Fibroblast of skin of back (primary cell): ENCODE results near the gene PRH2. TPM values are rescaled to one million over a fixed set of nuclear protein-coding genes. Genes with fewer than 3 reads are reported as not detected.
A peak's percentile ranks its signal among the peaks of the same experiment; 100 is the strongest.

Experiments
- DNase-seq: peaks from one replicate; pipeline ENCODE4 v3.0.0-alpha.2; 2013
- polyA plus RNA-seq, 2 experiments: library from polyadenylated mRNA; unstranded; fragments of 120-200 nt; gene quantifications; one replicate each; pipeline ENCODE4 v1.2.1, GENCODE V29; 2013; ENCODE audit not compliant: insufficient read length in 2 of 2

PRH2 gene
- polyA plus RNA-seq (2013, experiment 1 of 2; ENCODE audit: insufficient read length), result not detected
- not detected for polyA plus RNA-seq (2013, experiment 2 of 2; ENCODE audit: insufficient read length)

DNA sequence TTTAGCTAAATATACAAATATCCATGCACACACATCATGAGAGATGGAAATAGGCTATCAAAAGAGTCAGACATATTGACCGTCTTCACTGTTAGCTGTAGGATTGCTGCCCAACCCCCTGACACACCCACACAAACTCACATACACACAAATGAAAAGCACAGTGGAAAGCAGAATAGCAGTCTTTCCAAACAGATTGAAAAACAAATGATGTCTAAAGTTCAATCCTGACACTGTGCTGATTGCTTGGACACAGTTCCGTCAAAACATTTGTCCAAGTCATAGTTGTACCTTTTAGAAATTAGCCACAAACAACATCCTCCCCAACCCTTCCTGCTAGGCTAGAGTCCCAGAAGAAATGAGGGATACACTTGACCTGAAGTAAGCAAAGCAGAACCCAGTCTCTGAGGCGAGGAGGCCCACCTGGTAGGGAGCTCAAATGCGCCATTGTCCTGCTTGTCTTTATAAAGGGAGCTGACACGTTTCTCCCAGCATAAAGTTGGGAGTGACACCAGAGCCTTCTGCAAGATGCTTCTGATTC, at the start of gene PRH2:
TSS of gene PRH2 (plus strand) at position 491 of the 541 bp plus-strand sequence. CDS start at position 529, 38 bp downstream.
- DNase-seq, result no peak

- DNase-seq, result no peak
Observed at GRCh38 chr12:10884086-10884725, 44.8 kb upstream of the PRH2 start, which contains the start of gene PRH1. PRH1 (minus strand) TSS chr12:10884255; CDS start chr12:10884217, 38 bp downstream.

GRCh38 chr12:10889226-10889625, 39.8 kb upstream of the PRH2 start:
- no peak for DNase-seq

DNA sequence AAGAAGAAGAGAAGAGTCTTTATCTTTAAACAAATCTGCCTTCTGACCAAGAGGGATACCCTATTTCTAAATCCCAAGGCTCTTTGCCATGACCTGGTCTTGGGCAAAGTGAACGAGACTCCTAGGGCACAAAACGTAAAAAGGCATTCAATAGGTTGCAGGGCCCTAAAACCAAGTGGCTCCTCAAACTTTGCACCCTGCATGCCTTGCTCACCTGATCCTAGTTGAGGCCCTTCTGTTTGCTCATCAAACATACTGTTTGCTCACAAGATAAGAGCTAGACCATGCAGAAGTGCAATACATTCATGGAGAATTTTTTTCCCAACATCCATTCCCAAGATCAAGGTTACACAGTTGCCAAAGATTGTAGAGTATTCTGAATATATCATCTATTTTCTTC, 37.1 kb upstream of the PRH2 start:
- DNase-seq, result no peak

DNA sequence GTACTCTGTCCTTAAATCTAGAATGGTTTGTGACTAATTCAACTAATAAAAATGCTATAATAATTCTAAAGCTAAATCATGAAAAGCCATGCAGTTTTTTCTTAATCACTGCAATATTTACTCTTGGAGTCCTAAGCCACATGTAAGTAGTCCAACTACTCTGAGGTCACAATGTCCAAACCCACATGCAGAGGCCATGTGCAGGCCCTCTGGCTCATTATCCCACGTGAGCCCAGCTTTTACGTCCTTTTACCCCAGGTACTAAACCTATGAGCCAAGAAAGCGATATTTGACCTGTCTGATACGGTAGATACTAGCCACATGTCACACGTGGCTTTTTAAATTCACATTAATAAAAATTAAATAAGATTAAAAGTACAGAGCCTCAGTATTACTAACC, 32.2 kb upstream of the PRH2 start:
- DNase-seq, result no peak

DNA sequence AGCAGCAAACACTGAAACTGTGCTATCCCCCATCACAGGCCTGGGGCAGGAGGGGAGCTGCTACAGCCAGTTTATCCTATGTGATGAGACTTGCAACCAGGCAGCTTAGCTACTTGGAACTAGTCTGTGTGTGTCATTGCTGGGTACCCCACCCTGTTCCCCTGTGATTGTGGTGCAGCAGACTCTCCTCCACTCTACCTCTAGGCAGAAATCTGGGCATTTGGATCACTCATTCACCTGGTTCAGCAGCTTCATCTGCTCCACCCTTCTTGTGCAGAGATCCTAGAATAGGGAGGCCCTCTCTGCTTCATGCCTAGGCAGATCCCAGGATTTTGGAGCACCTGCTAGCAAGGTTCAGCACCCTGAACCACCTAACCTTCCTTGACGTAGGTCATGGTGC, 28.5 kb upstream of the PRH2 start:
- DNase-seq, result no peak

DNA sequence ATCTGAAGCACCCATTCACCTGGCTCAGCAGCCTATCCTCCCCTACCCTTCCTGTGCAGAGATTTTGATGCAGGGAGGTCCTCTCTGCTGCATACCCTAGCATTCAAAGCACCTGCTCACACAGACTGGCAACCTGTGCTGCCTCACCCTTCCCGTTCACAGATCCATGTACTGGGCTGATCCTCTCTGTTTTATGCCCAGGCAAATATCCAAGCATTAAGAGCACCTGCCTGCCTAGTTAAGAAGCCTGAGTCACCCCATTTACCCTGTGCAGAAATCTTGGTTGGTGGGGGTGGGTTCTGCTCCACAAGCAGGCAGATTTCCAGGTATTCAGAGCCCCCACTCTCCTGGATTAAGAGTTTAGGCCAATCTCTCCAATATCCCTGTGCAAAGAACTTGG, 28.1 kb upstream of the PRH2 start:
- DNase-seq, result no peak

DNA sequence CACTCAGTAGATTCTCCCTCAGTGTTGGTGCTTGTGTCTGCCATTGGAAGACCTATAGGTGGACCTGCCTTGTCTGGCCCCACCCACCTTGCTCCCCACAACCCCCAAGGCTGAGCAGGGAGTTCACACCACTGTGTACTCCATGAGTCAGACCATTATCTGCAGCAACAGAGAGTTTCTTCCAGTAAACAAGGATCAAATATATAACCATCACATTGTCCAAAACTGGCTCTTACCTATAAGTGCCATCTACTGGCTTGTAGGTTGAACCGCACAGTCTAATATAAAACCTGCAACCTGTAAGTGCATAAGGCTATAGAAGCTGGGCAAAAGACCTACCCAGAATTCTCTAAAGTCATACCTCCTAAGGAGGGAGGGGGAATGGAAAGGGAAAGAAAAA, 27.6 kb upstream of the PRH2 start:
- DNase-seq, result no peak

DNA sequence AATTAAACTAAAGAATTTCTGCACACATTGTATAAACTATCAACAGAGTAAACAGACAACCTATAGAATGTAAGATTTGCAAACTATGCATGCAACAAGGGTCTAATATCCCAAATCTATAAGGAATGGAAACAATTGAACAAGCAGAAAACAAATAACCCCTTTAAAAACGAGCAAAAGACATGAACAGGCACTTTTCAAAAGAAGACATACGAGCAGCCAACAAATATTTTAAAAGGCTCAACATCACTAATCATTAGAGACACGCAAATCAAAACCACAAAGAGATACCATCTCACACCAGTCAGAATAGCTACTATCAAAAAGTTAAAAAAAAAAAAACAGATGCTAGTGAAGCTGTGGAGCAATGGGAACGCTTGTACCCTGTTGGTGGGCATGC, 24.4 kb upstream of the PRH2 start:
- DNase-seq, result no peak

DNA sequence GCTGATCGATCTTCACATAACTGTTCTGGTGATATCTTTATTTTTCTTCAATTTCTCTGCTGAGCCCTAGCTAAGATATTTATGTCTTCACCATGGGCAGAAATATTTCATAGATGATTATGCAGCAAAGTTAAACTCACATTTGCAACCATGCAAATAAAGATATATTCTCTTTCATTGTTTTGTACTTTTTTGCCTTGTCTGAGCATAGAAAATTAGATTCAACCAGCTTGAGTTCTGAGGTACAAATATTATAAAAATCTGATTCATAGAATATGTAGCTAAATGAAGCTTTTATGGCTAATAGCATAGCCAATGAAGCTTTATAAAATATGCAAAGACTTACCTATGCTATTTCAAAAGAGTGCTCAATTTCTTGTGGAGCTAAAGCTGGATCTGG, 19.6 kb upstream of the PRH2 start, which contains the start of gene TAS2R13:
TSS of gene TAS2R13 (minus strand) at position 101 of the 400 bp plus-strand sequence. CDS start 264 bp downstream, outside the sequence.
- DNase-seq, result no peak

DNA sequence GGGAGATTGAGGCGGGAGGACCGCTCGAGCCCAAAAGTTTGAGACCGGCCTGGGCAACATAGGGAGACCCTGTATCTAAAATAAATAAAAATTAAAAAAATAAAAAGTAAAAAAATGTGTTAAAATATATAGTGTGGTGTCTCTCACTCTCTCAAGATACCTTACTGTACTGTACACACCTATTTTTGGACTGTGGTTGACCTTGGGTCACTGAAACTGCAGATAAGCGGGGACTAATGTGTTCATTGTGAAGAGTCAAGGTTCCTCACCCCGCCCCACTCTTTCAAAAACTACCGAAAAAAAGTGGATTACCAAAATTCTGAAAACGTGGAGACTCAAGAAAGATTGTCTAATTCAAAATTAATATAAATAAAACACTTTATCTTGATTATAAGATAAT, 18.7 kb upstream of the PRH2 start:
- no peak for DNase-seq

GRCh38 chr12:10919809-10920208, 9.2 kb upstream of the PRH2 start:
- no peak for DNase-seq

GRCh38 chr12:10926269-10926668, 2.8 kb upstream of the PRH2 start:
- DNase-seq, result no peak

GRCh38 chr12:10936506-10936905, 7.5 kb downstream of the PRH2 start:
- no peak for DNase-seq

DNA sequence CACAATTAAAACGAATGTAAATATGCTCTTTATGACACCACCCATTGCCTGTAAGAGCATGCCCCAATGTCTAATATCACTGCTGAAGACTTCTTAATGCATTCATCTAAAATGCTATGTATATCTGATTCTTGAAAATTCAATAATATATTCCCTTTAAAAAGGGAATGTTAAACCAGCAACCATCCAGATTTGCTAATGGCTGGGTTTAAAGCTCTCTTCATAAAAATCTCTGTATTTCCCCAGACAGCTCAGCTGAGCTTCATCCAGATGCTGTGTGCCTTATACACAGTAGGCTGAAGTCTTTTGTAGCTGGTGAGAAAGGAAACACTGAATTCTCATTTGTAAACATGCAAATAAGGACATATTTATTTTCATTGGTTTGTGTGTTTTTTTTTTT, 10.1 kb downstream of the PRH2 start, which contains the start of gene TAS2R14:
TSS of gene TAS2R14 (minus strand) at position 101 of the 400 bp plus-strand sequence. CDS start at position 45, 56 bp downstream.
- no peak for DNase-seq

- peak; percentile 82 for DNase-seq
Observed at GRCh38 chr12:10940389-10940788, 11.4 kb downstream of the PRH2 start.

DNA sequence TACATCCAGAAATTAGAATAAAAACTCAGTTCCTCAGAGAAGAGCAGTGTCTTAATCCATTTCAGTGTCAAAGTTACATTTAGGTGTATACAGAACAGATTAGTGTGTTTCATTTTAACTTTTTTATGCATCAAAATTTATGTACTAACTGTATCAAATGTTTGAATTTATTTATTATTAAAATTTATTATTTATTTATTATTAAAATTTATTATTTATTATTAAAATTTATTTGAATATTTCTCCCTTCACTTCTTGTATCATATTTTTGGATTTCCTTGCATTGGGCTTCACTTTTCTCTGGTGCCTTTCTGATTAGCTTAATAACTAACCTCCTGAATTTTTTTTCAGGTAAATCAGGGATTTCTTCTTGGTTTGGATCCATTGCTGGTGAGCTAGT, 12.3 kb downstream of the PRH2 start:
- no peak for DNase-seq

DNA sequence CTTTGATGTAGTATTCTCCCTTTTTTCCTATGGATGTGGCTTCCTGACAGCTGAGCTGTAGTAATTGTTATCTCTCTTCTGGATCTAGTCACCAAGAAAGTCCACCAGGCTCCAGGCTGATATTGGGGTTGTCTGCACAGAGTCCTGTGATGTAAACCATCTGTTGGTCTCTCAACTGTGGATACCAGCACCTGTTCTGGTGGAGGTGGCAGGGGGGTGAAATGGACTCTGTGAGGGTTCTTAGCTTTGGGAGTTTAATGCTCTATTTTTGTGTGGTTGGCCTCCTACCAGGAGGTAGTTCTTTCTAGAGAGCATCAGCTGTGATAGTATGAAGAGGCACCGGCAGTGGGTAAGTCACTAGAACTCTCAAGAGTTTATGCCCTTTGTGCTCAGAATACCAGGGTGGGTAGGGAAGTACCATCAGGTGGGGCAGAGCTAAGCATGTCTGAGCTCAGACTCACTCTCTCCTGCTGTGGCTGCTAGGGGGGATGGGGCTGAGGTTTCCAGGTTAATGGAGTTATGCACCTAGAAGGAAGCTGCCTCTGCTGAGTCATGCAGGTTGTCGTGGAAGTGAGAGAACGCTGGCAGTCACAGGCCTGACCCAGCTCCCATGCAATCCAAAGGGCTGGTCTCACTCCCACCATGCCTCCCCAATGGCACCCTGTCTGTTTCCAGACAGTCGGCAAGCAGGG, 13.0 kb downstream of the PRH2 start:
- no peak for DNase-seq

DNA sequence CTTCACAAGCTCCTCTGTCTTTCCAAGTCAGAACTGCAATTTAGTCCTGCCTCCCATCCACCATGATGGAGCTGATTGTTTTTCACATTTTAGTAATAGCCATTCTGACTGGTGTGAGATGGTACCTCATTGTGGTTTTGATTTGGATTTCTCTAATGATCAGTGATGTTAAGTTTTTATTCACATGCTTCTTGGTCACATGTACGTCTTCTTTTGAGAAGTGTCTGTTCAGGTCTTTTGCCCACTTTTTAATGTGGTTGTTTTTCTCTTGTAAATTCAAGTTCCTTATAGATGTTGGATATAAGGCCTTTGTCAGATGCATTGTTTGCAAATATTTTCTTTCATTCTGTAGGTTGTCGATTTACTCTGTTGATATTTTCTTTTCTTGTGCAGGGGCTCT, 14.1 kb downstream of the PRH2 start:
- DNase-seq, result no peak

DNA sequence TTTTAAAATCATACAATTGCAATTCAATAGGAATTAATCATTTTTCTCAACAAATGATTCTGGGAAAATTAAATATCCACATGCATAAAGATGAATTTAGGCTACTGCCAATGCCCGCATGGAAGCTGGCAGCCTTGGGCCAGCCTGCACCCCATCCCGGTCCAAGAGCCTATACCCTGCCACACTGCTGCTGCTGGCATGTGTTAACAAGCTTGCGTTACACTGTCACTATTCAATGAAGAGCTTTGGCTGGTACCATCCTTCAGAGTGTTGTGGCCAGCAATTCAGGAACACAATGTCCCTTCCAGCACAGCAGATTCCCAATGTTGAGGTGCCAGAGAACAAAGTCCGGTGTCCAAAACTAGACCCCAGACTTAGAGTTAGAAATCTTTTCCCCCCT, 23.6 kb downstream of the PRH2 start:
- no peak for DNase-seq

DNA sequence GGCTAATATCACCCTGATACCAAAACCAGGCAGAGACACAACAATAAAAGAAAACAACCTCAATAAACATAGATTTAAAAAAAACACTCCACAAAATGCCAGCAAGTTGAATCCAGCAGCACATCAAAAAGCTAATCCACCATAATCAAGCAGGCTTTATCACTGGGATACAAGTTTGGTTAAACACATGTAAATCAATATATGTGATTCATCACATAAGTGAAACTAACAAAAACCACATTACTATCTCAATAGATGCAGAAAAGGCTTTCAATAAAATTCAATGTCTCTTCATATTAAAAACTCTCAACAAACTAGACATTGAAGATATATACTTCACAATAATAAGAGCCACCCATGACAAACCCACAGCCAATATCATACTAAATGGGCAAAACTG, 27.0 kb downstream of the PRH2 start:
- DNase-seq, result no peak

GRCh38 chr12:10957741-10958140, 28.7 kb downstream of the PRH2 start:
- peak; percentile 41 for DNase-seq

GRCh38 chr12:10959804-10960203, 30.8 kb downstream of the PRH2 start:
- DNase-seq, result no peak

- no peak for DNase-seq
Observed at GRCh38 chr12:10960211-10960610, 31.2 kb downstream of the PRH2 start.
